NCI-H524 treated with DMSO at 0.1 percent for 48 hours (cell line): ENCODE data around the gene GOLGA8H.
"Not testable (repeated sequence)": the region's sequence is repeated elsewhere in the genome, so short reads cannot be mapped to it uniquely, and the experiment has no call there.

ENCODE experiments used
- DNase-seq: peaks from one replicate; lab custom pipeline; 2025; lab: John Stamatoyannopoulos, UW

The GOLGA8H gene

GRCh38 chr15:30603796-30604195, at the start of gene GOLGA8H:
TSS of gene GOLGA8H (plus strand) at chr15:30604028. CDS start at chr15:30604126, 98 bp downstream.
- DNase-seq: not testable (repeated sequence)

- not testable (repeated sequence) for DNase-seq
Measured at GRCh38 chr15:30566949-30567348, 36.9 kb upstream of the GOLGA8H start.

GRCh38 chr15:30573012-30573491, 30.8 kb upstream of the GOLGA8H start:
- DNase-seq: not testable (repeated sequence)

GRCh38 chr15:30579394-30579970, 24.3 kb upstream of the GOLGA8H start:
- DNase-seq: not testable (repeated sequence)

- DNase-seq: not testable (repeated sequence)
Measured at GRCh38 chr15:30580716-30581115, 23.1 kb upstream of the GOLGA8H start.

GRCh38 chr15:30598953-30599352, 4.9 kb upstream of the GOLGA8H start:
- not testable (repeated sequence) for DNase-seq

GRCh38 chr15:30612271-30612670, 8.4 kb downstream of the GOLGA8H start:
- DNase-seq: not testable (repeated sequence)

GRCh38 chr15:30621342-30621741, 17.5 kb downstream of the GOLGA8H start:
- not testable (repeated sequence) for DNase-seq

GRCh38 chr15:30625436-30626193, 21.8 kb downstream of the GOLGA8H start, which contains the start of gene ARHGAP11B:
TSS of gene ARHGAP11B (plus strand) at chr15:30626128.
- not testable (repeated sequence) for DNase-seq

- DNase-seq: not testable (repeated sequence)
Measured at GRCh38 chr15:30626194-30626565, 22.4 kb downstream of the GOLGA8H start.

- not testable (repeated sequence) for DNase-seq
Measured at GRCh38 chr15:30626632-30627031, 22.8 kb downstream of the GOLGA8H start.

- no peak for DNase-seq
Measured at GRCh38 chr15:30650012-30650929, 46.4 kb downstream of the GOLGA8H start.

GRCh38 chr15:30661154-30661553, 57.3 kb downstream of the GOLGA8H start:
- not testable (repeated sequence) for DNase-seq
